GM18508 (cell line): Measurements from ENCODE around the gene ALOXE3.

Source experiments
- ATAC-seq: cut with Tn5 transposase; IDR thresholded peaks from one replicate; pipeline ENCODE4 v1.9.1; 2021; ENCODE audit warnings: moderate number of reproducible peaks; ENCODE audit not compliant: insufficient read depth, unreplicated experiment

ALOXE3 gene

DNA sequence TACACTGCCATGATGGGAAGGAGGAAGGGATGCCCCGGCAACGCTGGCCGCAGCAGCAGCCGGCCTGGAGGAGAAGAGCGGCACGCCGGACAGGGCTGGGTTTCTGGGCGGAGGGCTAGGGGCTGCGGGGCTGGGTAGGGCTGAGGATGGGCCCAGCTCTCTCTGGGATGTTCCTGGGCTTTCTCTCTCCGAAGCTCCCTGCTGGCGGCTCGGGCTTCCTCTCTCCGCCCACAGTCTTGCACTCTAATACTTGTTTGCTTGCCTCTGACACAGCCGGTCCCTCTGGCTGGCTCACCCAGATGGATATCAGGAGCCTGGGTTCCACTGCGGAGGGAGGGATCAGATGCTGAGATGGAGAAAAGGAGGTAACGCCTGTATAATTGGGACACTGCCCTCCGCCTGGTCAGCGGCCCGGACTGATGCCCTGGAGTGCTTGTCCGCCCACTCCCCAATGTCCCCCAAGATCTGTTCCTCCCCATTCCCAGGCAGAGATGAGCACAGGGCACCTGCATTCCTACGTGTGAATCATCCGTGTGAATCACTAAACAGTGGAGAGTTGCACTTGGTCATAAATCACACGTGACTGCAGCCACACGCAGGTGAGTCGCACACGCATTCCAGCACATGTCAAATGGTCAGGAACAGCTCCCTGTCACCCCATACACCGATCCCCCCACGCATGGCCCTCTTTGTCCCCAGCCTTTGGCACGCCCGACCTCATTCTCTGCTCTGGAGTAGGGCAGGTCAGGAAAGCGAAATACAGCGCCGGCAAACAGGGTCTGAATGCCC lies at the start of gene ALOXE3:
Gene ALOXE3, minus strand, starts transcription at position 535 of the 789 bp plus-strand sequence. Its CDS starts 524 bp downstream, at position 11.
- no peak for ATAC-seq

DNA sequence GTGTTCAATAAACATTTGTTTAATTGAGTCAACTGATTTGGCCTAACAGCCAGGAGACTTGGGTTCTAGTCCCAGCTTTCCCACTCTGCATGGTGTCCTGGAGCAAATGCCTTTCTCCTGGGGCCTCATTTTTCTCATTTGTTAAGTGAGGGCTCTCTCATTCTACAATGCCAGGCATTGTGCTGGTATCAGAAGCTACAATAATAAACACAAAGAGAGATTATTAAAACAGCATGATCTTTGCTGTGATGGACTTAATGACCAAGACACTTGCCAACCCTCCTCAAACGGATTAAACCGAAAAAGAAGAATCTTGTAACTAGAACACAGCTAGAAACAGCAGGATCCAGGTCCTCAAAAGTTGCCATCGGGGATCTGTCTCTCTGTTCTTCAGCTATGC lies 49.2 kb upstream of the ALOXE3 start:
- no peak for ATAC-seq

DNA sequence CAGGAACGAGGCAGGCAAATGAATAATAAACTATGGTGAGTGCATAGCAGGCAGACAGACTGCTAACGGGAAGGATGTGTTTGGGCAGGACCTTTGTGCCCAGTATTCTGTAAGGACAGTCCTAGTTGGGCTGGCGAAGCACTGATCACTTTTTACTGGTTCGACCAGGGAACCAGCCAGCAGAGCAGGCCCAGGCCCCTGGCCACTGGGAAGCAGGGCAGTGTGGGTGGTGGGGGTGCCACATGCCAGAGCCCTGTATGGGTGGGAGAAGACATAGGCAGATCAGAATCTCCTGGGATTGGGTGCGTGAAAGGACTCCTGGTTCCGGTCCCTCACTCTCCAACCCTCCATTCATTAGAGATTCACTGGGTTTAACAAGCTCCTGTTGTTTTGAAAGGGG lies 48.4 kb upstream of the ALOXE3 start:
- ATAC-seq = no peak

DNA sequence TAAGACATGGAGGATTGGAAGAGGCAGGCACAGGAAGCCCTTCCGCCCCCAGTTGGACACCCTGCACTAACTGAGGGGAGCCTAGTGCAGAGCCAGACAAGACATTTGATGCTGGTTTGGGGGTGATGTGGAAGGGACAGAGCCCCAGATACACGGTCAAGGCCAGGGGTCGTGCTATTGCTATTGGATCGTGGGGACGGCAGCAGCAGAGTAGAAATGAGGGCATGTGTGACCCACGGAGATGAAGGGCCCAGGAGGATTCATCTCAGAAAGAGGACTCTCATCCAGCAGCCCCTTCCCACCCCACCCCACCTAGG lies 46.5 kb upstream of the ALOXE3 start:
- no peak for ATAC-seq

DNA sequence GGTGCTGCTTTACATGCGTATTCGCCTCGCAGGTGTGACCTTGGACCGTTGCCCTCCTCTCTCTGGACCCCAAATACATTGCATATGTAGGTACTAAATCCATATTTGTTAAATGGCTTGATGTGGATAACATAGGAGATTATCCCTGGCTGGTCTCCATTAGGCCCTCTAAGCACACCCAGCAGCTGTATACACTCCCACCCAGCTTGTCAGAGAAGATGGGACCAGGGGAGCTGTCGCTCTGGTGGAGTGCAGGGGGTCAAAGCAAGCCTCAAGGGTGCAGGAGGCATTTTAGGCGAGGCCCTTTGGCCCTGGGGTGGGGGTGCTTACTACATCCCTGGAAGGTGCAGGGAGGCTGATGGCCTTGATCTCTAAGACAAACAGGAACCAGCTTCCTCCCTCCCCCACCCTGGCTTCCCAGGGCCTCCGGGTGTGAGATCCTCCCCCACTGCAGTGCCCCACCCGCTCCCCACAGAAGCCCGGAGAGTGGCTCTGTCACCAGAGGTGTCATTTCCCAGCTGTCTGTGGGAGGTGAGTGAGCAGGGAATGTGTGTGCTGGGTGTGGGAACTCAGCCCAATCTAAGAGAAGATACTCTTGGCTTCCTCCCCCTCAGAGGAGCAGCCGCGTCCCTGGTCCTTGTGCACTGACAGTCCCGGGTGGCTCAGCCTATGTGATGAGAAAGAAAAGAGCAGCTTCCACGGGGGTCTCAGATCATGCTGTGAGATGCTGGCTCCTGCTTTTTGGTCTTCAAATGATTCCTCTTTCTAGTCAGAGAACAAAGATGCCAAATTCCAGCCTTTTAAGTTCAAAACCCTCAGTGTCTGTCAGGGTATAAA lies 45.9 kb upstream of the ALOXE3 start:
- no peak for ATAC-seq

DNA sequence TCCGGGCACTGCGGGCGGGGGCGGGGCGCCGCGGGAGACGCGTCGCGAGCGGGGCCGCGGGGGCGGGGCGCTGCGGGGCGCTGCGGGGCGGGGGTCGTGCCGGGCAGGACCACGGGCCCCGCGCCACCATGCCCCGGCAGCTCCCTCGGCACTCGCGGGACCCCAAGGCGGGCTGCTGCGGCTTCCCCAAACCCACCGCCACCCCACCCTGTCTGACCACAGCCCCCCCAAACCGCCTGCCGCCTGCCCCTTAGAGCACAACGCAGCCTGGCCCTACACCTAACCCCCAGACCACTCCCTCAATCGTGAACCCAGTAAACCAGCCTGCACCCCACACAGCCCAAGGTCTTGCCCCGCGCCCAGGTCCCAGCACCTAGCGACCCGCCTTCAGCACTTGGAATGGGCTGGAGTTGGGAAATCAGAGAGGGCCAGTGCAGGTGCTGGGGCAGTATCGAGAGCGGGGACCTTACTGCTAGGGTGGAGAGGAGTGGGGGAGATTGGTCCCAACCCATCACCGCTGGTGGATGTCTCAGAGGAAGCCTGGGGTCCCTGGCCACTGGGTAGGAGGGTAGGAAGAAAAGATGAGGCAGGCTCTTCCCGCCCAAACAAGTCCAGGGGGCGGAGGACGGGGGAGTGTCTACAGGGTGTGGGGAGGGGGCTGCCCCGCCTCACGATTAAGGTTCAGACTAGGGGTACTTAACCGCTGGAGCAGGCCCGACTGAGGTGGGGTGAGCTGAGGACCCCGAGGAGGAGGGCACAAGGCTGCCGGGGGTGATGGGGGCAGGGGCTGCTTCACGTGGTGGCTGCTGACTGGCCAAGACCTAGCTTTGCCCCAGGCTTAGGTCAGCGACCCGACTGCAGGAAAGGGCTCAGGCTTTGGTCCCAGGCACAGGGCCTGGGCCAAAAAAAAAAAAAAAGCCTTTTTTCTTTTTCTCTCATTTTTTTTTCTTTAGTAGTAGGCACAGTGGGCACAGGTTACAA lies 45.0 kb upstream of the ALOXE3 start:
- no peak for ATAC-seq

DNA sequence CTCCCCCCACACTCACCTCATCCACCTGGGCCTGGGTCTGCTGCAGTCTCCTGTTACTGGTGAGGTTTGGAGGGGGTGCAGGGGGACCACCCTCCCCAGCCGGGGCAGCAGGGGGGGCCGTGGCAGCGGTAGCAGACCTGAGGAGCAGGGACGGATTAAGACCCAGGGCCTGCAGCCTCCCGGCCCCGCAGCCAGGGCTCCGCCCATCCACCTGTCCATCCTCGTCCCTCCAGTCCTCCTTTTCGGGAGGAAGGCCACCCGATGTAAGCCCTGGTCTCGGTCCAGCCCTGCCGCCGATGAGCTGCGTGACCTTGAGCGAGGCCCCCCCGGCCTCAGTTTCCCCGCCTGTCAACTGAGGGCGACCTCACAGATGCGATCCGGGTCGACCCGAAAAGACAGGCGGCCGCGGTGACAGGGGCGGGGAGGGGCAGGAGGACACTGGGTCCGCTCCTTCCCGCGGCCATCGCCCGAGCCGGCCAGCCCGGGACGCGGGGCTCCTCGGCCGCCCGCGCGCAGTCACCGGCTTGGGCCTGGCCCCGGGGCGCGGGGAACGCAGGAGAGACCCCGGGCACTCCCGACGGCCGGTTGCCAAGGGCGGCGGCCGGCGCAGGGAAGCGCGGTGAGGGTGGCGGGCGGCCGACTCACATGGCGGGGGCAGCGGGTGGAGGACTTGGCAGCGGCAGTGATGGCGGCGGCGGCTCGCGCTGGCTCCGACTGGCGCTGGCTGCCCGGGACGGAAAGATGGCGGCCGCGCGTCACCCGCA lies 44.1 kb upstream of the ALOXE3 start, which contains the start of gene VAMP2:
Gene VAMP2, minus strand, starts transcription at position 716 of the 764 bp plus-strand sequence. Its CDS starts 69 bp downstream, at position 647.
- no peak for ATAC-seq

DNA sequence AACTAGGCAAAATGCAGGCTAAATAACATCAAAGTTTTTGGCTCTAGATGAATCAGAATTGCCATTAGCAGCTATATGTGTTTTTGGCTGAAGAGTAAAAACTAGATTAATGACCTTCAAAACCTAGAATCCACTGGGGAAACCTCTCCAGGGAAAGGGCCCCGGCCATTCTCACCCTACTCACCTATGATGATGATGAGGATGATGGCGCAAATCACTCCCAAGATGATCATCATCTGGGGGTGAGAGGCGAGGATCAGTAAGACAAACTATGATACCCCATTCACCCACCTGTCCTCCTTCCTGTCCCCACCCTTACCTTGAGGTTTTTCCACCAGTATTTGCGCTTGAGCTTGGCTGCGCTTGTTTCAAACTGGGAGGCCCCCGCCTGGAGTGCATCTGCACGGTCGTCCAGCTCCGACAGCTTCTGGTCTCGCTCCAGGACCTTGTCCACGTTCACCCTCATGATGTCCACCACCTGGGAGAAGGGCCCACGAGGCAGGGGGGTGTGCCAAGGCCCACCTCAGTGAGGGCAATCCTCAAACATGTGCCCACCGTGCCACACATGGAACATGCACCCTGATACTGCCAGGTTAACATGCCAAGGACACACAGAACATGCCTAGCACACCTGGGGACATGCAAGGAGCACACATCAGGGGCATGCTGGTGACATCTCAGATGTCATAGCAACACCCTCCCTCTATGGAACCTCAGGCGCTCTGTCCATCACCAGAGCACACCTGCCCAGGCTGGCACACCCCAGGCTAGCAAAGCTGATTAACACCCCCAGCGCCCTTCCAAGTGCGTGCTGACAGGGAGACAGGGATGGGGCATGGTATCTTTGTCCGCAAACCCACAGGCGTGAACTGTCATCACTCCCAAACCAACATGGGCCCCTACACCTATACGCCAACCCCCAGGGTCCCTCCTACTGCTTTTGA lies 43.2 kb upstream of the ALOXE3 start:
- no peak for ATAC-seq

DNA sequence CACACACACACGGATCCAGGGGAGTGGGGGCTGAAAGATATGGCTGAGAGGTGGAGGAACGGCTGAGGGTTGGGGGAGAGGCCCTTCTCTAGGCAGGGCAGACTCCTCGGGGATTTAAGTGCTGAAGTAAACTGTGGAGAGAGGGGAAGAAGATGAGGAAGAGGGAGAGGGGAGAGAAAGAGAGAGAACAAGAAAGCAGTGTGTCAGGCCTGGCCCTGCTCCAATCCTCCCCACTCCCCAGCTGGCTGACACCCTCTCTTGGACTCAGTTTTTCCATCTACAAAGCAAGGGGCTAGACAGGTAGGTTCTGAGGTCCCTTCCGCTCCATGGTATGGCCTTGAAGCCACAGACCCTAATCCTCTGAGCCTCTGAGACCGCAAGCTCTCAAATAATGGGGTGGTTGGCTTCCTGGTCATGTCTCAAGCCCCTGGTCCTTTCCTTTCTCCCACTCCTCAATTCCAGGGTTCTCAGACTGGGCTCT lies 42.5 kb upstream of the ALOXE3 start:
- ATAC-seq = no peak

DNA sequence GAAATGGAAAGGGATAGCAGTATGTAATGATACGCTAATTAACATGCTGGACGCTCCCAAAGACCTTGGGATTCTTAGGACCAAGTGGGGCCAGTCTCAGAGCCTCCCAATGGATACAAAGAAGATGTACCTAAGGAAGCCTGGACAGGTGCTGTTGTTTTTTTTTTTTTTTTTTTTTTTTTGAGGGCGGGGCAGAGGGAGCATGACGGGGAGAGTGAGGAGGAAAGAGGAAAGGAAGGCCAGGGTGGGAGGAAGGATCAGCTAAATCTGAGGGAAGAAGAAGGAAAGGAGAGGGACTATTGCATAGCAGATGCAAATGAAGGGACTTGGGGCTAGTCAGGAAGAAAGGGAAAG lies 41.9 kb upstream of the ALOXE3 start:
- ATAC-seq = no peak

DNA sequence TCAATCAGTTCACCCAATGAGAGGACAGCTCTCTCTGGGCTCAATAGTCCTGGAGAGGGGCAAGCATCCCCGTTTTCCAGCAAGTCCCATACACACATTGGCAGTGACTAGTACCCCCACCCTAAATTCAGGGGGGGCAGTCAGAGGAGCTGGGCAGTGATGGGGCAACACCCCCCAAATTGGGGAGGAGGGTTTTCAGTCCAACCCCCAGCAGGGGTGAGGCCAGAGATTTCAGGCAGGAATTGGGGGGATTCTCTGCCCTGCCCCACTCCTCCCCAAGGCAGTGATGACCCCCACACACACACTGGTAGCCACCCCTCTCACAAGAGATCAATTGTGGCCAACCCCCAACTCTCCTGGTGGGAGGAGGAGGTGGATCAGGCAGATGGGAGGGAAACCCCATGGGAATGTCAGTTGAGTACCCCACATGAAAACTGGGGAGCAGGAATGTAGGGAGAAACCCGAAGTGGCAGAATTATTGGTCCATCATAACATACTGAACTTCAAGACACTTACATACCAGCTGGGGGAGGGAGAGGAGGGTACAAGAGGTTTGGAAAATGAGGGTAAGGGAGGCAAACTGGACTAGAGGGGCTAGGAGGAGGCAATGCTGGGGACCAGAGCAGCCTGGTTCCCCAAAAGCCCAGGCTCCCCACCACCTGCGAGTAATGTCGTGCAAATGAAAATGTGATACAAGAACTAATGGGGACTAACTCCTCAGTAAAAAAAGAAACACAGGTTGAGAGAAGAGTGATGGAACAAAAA lies 41.3 kb upstream of the ALOXE3 start:
- ATAC-seq = no peak

DNA sequence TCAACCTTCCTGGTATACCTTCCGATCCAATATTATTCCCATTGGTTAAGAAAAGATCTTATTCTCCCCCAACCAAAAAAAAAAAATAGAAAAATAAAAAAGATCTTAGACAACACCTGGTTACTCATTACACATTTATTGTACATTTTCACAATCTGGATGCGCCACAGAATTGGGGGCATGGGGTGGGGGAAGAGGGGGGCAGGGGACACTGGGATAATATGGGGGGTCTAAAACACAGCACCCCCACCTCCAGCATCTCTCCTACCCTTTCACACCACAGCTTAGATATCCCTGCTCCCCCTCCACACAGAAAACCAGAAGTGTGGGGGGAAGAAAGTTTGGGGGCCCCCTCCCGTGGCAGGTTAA lies 40.7 kb upstream of the ALOXE3 start:
- no peak for ATAC-seq

DNA sequence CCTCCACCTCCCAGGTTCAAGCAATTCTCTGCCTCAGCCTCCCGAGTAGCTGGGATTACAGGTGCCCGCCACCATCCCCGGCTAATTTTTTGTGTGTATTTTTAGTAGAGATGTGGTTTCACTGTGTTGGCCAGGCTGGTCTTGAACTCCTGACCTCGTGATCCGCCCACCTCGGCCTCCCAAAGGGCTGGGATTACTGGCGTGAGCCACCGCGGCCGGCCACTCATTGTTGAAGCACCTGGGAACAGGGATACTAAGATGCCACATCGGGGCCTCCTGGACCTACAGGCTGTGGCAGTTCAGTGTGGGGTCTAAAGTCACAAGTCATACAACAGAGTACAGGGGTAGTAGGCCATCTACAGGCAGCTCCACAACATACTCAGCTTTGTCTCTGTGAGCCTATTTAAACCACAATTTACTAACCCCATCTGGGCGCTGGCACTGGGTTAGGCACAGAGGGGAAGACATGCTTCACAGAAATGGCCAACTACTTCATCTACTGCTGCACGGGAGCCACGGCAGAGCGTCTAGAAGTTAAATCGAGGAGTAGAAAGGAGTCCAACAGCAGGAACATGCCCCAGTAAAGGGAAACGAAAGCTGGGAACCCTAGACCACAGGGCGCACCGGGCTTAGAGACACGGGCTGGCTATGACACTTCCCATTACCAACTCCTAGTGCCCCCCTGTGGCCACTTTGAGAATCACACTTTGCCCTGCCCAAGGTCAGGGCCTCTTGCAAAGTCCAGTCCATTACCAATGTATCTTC lies 40.1 kb upstream of the ALOXE3 start:
- ATAC-seq = no peak

DNA sequence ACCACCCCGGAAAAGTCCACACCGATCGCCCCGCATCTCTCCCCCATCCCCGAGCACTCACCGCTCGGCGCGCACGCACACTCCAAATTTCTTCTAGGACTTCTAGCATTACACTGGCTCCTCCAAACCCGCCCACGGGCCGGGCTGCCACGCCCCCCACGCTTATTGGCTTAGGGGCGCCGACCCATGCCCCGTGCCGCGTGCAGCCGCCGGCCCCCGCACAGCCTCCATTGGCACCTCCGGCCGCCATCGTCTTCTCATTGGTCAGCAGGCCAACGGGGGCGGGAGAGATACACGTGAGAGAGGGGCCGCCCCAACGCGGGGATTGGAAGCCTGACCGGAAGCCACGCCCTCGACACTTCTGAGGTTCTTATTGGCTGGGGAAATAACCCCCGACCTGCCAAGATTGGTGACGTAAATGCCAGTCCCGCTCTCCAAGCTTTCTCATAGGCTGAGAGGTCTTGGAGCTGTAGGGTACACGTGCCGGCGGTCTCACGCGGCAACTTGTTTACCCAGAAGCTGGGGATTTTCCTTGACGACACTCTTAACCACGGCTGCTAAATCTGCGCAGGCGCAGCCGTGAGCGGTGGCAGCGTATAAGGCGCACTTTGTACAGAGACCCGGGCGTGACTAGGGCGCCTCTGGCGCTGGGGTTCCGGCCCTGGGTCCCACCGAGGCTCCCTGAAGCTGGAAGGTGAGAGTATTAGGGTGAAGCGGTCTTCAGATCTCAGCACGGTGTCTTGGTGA lies 38.1 kb upstream of the ALOXE3 start:
- ATAC-seq = peak; percentile 56

DNA sequence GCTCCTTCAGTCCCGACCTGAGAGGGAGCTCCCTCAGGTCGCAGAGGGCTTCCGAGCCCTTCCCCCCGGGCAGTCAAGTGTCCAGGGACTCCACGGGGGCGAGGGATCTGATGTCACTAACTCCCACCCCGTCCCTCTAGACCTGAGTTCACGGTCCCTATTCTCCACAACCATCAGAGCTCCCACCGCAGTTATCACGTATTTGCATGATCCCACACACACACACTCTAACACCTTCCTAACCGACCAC lies 37.6 kb upstream of the ALOXE3 start:
- ATAC-seq = no peak

DNA sequence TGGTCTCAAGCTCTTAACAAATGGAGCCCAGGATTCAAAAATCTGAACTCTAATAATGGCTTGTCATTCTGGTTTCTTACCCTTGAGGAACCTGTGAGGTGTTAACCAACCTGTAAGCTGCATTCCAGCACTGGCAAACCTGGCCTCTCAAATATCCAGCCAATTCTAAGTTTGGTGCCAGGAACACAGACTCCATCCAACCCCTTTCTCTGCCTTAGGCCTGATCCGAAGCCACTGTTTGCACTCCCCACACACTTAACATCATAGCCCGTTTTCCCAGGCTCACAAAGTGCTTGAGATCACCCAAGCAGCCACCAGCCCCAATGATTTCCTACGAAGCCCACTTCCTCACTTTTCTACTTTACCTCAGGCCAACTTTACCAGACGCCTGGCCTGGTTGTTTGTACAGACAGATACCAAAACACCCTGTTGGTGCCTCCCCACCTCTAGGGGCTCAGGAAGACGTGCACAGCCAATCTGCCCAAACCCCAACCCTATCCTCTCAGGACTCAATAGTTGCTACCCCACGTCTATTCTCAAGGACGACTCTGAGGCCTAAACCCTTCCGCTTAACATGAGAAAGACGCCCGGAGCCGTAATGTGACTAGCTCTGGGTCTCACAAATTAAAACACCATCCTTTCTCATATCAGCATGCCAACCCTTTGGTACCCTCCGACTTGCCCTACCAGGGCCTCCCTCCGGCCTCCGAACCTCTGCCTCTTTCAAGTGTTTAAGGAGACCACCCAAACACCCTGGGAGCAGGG lies 37.1 kb upstream of the ALOXE3 start:
- no peak for ATAC-seq
